GM18505 (cell line): ENCODE data around the gene SUPT20HL1.
"Not testable (repeated sequence)": the region's sequence is repeated elsewhere in the genome, so short reads cannot be mapped to it uniquely, and the experiment has no call there.

Source experiments
- ATAC-seq: cut with Tn5 transposase; IDR thresholded peaks from one replicate; pipeline ENCODE4 v1.9.1; 2021; ENCODE audit not compliant: unreplicated experiment
- POLR2A ChIP-seq: IDR thresholded peaks from 4 replicates; pipeline ENCODE4 v1.6.1; 2011; ENCODE audit warnings: borderline replicate concordance; ENCODE audit not compliant: insufficient read depth, insufficient read length; ENCODE audit errors: extremely low read depth

The SUPT20HL1 gene

DNA sequence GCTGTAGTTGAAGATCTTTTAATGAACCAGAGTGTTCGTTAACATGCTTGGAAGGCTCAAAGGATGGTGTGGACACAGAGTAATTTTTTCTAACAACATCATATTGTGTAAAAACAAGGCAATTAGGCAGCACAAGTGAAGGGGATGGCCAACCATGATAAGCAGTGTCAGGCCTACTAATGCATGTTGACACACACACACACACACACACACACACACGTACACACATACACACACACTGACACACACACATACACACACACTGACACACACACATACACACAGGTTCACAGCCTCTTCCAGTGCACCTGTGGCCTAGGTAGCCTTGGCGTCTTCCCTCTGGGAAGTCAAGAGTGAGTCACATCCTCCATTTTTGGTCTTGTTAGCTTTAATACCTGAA, at the start of gene SUPT20HL1:
Gene SUPT20HL1, plus strand, starts transcription at position 368 of the 400 bp plus-strand sequence. CDS start 2,122 bp downstream, outside the sequence.
- TF ChIP-seq POLR2A = no peak
- ATAC-seq = no peak

DNA sequence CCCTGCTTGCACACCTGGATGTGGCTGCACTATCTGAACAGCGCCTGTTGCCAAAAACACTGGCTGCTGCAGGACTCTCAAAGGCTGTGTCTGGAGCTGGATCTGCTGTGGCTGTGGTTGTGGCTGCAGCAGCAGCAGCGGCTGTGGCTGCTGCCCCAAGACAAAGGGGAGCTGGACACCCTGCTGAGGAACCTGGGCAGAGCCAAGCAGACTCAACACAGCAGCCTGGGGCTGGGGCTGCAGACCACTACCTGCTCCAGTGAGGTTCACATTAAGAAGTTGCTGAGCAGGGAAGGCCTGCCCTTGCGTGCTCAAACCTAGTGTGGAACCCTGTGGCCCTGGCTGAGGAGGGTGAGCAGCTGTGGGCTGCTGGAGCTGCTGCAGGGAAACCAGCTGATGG, 49.5 kb upstream of the SUPT20HL1 start:
- not testable (repeated sequence) for ATAC-seq

DNA sequence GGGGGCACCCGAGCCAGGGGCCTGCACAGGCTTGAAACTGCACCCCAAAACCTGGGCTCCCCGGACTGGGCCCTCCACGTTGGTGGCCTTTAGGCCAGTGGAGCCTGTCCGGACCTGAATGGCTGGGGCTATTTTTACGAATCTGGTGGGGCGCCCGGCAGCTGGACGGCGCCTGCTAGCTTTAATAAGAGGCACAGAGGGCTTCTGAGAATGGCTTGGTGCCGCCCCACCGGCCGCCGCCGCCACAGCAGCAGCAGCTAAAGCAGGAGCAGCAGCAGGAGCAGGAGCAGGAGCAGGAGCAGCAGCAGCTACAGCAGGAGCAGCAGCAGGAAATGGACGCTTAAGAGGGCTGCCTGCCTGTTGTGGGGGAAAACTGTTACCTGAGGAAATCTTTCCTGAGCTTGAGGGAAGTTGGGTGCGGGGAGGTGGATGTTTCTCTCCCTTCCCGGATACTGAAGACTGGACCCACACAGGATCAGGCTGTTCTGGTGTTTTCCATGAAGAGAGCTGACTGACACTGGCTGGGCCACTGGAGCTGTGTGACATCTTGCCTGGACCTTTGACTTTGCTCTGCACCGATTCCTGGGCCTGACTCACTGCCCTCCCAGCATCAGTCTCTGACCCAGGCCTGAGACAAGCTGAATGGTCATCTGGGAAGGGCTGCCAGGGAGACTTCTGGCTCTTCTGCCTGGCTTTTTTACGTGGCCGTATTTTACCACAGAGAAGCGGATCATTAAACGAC, 48.8 kb upstream of the SUPT20HL1 start:
- ATAC-seq = not testable (repeated sequence)

- not testable (repeated sequence) for ATAC-seq
Observed at GRCh38 chrX:24312249-24312607, 48.2 kb upstream of the SUPT20HL1 start.

DNA sequence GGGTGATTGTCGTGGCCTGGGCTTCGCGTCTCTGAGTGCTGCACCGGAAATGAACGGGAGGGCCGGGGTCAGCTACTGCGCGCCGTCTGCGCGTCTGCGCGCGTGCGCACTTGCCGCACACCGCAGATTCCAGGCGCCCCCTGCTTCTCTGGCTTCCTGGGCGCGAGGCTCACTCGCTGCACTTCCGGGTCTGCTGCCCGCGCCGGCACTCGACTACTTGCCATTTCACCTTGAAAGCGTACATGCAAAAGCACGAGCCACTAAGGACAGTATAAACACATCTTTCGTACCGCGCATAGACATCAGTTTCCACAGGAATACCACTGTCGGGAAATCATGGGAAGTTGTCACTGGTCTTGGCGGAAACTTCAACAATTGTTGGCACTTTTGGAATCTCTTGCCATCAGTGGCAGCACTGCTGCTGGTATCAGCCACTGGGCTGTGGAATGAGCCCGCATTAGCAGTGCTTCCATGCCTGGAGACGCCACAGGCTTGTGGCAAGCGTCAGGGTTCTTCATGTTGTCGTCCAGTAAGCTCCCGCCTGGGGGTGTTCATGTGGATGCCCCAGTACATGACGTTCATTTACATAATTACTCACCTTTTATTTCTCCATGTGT, 46.3 kb upstream of the SUPT20HL1 start, which contains the start of gene SUPT20HL2:
Gene SUPT20HL2, minus strand, starts transcription at position 51 of the 617 bp plus-strand sequence. CDS start 754 bp downstream, outside the sequence.
- ATAC-seq = no peak
- no peak for TF ChIP-seq POLR2A

DNA sequence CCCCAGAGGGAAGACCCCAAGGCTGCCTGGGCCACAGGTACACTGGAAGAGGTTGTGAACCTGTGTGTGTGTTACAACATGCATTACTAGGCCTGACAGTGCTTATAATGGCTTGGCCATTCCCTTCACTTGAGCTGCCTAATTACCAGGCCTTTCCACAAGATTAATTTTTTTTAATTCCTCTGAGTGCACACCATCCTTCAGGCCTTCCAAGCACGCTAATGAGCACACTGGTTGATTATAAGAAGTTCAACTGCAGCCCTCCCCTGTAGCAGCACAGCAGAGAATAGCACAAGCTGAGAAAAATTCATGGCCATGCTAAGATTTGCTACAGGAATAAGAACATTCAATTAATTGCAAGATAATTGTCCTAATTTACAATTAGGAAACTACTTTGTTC, 44.3 kb upstream of the SUPT20HL1 start:
- ATAC-seq = no peak
- TF ChIP-seq POLR2A = no peak

- ATAC-seq = no peak
- no peak for TF ChIP-seq POLR2A
Observed at GRCh38 chrX:24317567-24317966, 42.9 kb upstream of the SUPT20HL1 start.

- no peak for ATAC-seq
Observed at GRCh38 chrX:24321741-24322395, 38.6 kb upstream of the SUPT20HL1 start.

GRCh38 chrX:24325231-24325630, 35.2 kb upstream of the SUPT20HL1 start:
- TF ChIP-seq POLR2A = no peak
- ATAC-seq = no peak

More at GRCh38 chrX:24321741-24322395, 38.6 kb upstream of the SUPT20HL1 start:
- TF ChIP-seq POLR2A = no peak

DNA sequence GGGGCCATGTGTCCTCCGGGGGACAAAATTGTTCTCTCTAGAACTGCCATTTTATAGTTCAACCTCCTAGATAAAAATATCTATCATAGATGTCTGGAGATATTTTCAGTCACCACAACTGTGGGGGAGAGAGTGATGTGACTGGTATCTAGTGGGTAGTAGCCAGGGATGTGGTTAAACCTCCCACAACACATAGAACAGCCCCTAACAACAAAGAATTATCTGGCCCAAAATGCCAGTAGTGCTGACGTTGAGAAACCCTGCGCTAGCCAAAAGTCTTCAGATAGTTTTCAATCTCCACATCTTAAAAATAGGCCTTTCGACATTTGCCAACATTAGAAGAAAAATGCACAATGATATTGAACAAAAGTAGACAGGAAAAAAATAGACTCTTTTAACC, 27.6 kb upstream of the SUPT20HL1 start:
- no peak for ATAC-seq
- TF ChIP-seq POLR2A = no peak

GRCh38 chrX:24333371-24333770, 27.1 kb upstream of the SUPT20HL1 start:
- no peak for ATAC-seq
- TF ChIP-seq POLR2A = no peak

- TF ChIP-seq POLR2A = no peak
- no peak for ATAC-seq
Observed at GRCh38 chrX:24334461-24334860, 26.0 kb upstream of the SUPT20HL1 start.

- no peak for ATAC-seq
- no peak for TF ChIP-seq POLR2A
Observed at GRCh38 chrX:24335871-24336270, 24.6 kb upstream of the SUPT20HL1 start.

GRCh38 chrX:24339911-24340310, 20.5 kb upstream of the SUPT20HL1 start:
- no peak for TF ChIP-seq POLR2A
- ATAC-seq = no peak
